OCI-LY3 (cell line): ENCODE data around the gene PDX1.
"Not testable (repeated sequence)": the region's sequence is repeated elsewhere in the genome, so short reads cannot be mapped to it uniquely, and the experiment has no call there.

Experiments used
- H2AFZ ChIP-seq: fragments of 200-600, 300-600 bp; shearing (Covaris generic); 2 replicates; pipeline ENCODE4 v1.6.0; 2014; ENCODE audit warnings: antibody characterized with exemption, low read depth, low read length
- H3K27ac ChIP-seq: fragments of 200-600, 300-600 bp; sonication (generic); 2 replicates; pipeline ENCODE4 v1.5.1; 2014; ENCODE audit warnings: mild to moderate bottlenecking, low read length, moderate library complexity, mixed read lengths
- H3K27me3 ChIP-seq: fragments of 200-600, 300-600 bp; sonication (generic); 2 replicates; pipeline ENCODE4 v1.6.1; 2014; ENCODE audit warnings: low read depth, low read length, mixed read lengths
- H3K36me3 ChIP-seq: fragments of 200-600, 300-600 bp; sonication (generic); replicated peaks from 2 replicates; pipeline ENCODE3; 2014; ENCODE audit warnings: low read depth, low read length, mixed read lengths
- H3K4me1 ChIP-seq: fragments of 300-600, 200-600 bp; sonication (generic); 2 replicates; pipeline ENCODE4 v1.6.1; 2014; ENCODE audit warnings: low read length, mixed read lengths
- H3K4me2 ChIP-seq: fragments of 200-600, 300-600 bp; sonication (generic); 2 replicates; pipeline ENCODE4 v1.6.1; 2014; ENCODE audit warnings: low read length, mixed read lengths
- H3K4me3 ChIP-seq: fragments of 300-600, 200-600 bp; sonication (generic); 2 replicates; pipeline ENCODE4 v1.5.1; 2014; ENCODE audit warnings: antibody characterized with exemption, mild to moderate bottlenecking, low read length, moderate library complexity
- H3K79me2 ChIP-seq: fragments of 300-600, 200-600 bp; shearing (Covaris generic); 2 replicates; pipeline ENCODE4 v1.6.1; 2014; ENCODE audit warnings: mild to moderate bottlenecking, low read length, mixed read lengths
- H3K9ac ChIP-seq: fragments of 300-600, 200-600 bp; shearing (Covaris generic); 2 replicates; pipeline ENCODE4 v1.6.0; 2014; ENCODE audit warnings: mild to moderate bottlenecking, low read length, moderate library complexity
- H3K9me3 ChIP-seq: fragments of 200-600, 300-600 bp; shearing (Covaris generic); 2 replicates; pipeline ENCODE4 v1.6.1; 2014; ENCODE audit warnings: low read length, mixed read lengths; ENCODE audit not compliant: insufficient read depth
- H4K20me1 ChIP-seq: fragments of 200-600, 300-600 bp; sonication (generic); 2 replicates; pipeline ENCODE4 v1.6.1; 2016; ENCODE audit warnings: low read length, mixed read lengths; ENCODE audit not compliant: insufficient read depth
- EZH2phosphoT487 ChIP-seq: fragments of 200-600 bp; shearing (Covaris generic); IDR thresholded peaks from 2 replicates; pipeline ENCODE4 v1.6.1; 2018; ENCODE audit warnings: antibody characterized with exemption, mixed run types, low read depth
- TF ChIP-seq, protein P1 (sequence below): fragments of 200-600, 300-600 bp; sonication (generic); IDR thresholded peaks from 2 replicates; pipeline ENCODE4 v1.5.1; 2014; ENCODE audit warnings: antibody characterized with exemption, low read length, low read depth

The PDX1 gene

DNA sequence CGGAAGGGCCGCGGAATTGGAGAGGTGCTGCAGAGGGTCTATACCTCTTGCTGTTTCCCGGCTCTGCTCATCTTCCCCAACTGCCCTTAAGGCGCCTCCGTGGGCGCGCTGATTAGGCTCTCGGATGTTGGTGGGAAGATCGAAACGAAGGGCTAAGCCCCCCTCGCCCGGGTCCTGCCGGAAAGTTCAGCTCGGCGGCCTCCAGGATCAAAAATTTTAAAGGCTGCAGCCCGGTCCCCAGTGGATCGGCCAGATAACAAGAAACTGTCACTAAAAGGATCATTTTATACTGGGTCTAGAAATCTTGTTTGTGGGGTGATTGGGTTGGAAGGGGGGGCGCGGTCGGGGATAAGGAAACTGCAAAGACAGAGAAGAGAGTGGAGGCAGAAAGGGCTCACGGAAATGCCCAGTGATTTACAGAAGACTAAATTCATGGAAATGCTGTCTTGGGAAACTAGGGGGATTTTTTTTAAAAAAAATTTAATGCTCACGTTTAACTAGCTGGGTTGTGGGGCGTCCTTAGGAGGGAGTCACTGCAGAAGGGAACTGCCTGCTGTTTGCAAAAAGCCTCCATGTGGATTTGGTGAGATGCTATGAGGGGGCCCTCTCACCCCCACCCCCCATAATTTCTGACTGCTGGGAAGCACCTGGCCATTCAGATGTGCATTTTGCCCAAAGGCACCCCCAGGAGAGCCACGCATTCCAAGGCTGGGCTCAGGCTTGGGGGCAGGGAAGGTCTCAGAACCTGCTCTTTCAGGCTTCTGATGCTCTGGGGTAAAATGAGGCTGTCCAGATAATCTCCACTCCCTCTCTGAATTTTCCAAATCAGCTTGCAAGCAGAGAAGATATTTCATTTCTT lies 41.7 kb downstream of the PDX1 start:
- Histone ChIP-seq H3K27me3 (no peaks in the 10 kb centered on the region), H2AFZ (peak overlapping the region; percentile 79; the same call in 1 of the 2 replicates), H3K9me3 (no peaks in the 10 kb centered on the region), H4K20me1 (no peaks in the 10 kb centered on the region), H3K9ac (0 out of 2 replicates have a peak overlapping the region, but pooled peaks have one; percentile 49), H3K36me3 (no peaks in the 10 kb centered on the region), H3K4me1 (no peaks in the 10 kb centered on the region), H3K27ac (no peak overlapping the region), H3K79me2 (no peaks in the 10 kb centered on the region), H3K4me2 (peak overlapping the region; percentile 95), H3K4me3 (peak overlapping the region; percentile 86)
- TF ChIP-seq, protein P1, sequence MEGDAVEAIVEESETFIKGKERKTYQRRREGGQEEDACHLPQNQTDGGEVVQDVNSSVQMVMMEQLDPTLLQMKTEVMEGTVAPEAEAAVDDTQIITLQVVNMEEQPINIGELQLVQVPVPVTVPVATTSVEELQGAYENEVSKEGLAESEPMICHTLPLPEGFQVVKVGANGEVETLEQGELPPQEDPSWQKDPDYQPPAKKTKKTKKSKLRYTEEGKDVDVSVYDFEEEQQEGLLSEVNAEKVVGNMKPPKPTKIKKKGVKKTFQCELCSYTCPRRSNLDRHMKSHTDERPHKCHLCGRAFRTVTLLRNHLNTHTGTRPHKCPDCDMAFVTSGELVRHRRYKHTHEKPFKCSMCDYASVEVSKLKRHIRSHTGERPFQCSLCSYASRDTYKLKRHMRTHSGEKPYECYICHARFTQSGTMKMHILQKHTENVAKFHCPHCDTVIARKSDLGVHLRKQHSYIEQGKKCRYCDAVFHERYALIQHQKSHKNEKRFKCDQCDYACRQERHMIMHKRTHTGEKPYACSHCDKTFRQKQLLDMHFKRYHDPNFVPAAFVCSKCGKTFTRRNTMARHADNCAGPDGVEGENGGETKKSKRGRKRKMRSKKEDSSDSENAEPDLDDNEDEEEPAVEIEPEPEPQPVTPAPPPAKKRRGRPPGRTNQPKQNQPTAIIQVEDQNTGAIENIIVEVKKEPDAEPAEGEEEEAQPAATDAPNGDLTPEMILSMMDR = no peak
- TF ChIP-seq EZH2phosphoT487 = no peak

DNA sequence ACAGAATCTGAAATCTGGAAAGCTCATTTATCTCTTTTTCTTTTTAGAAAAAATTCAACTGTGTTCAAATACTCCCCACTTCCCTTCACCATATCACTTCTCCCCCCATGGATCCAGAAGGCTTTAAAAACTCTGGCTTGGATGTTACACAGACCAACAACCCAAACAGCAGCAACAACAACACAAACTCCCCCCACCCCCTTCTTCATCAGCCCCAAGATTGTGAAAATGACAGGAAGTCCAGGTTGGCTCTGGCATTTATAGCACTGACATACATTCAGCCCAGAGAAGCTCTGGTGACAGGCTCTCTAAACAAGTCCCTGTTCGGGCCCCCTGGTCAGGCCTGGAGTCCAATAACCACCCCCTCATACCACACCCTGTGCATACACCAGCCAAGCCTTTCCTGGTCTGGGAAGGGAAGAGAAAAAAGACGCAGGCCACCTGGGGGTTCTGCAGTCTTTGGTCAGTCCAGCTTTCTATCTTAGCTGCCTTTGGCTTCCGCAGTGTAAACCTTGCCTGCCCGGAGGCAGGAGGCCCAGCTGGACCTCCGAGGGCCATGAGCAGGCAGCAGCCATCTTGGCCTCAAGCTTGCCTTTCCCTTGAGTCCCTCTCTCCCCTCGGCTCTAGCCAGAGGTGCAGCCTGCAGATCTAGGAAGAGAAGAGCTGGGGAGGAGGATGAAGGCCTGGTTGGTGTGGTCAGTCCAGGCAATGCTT lies 42.5 kb downstream of the PDX1 start:
- Histone ChIP-seq H3K9me3 (no peaks in the 10 kb centered on the region), H3K27me3 (no peaks in the 10 kb centered on the region), H4K20me1 (no peaks in the 10 kb centered on the region), H3K27ac (no peak overlapping the region), H3K9ac (no peak overlapping the region), H3K36me3 (no peaks in the 10 kb centered on the region), H3K4me2 (no peak overlapping the region), H3K79me2 (no peaks in the 10 kb centered on the region), H3K4me1 (no peaks in the 10 kb centered on the region), H3K4me3 (no peak overlapping the region), H2AFZ (no peak overlapping the region)
- TF ChIP-seq EZH2phosphoT487 = no peak
- TF ChIP-seq, protein P1 = no peak

DNA sequence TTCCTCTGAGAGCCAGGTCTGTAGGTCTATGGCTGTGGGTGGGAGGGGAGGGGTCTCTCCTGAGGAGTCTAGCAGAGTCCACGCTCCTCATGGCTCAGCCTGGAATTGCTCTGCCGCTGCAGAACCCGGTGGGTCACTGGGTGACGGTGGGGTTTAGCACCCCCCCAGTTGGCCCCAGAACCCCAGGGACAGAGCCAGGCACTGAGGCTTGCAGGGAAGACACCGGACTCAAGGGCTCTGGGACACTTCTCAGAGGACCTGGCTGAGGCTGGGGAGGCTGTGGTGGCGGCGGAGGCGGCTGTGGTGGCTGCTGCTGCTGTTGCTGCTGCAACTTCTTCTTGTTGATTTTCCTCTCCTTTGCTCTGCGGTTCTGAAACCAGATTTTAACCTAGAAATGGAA lies 43.2 kb downstream of the PDX1 start:
- H3K79me2 ChIP-seq = no peaks in the 10 kb centered on the region
- no peak overlapping the region for H3K9ac ChIP-seq
- H4K20me1 ChIP-seq = no peaks in the 10 kb centered on the region
- H3K27ac ChIP-seq = no peak overlapping the region
- TF ChIP-seq, protein P1 = no peak
- TF ChIP-seq EZH2phosphoT487 = no peak
- no peaks in the 10 kb centered on the region for H3K27me3 ChIP-seq
- no peak overlapping the region for H2AFZ ChIP-seq
- H3K9me3 ChIP-seq = no peaks in the 10 kb centered on the region
- no peaks in the 10 kb centered on the region for H3K36me3 ChIP-seq
- H3K4me2 ChIP-seq = no peak overlapping the region
- H3K4me1 ChIP-seq = no peaks in the 10 kb centered on the region
- no peak overlapping the region for H3K4me3 ChIP-seq

DNA sequence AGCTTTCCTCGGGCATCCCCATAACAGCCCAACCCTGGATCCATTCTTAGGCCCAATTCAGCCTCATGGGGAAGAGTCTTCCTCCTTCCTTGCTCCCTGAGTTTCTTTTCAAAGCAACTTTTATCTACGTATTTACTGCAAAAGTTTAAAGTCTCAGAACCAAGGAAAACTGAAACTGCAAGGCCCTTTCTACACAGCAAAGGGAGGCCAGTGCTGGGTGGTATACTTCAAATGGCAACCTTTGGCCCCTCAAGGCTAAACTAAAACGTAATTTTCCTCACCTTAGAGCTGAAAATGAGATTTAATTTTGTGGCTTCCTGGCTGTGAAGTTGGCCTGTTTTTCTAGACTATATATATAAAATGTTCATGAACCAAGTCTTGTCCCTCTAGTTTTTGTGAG lies 43.7 kb downstream of the PDX1 start:
- Histone ChIP-seq H3K4me3 (no peak overlapping the region), H2AFZ (no peak overlapping the region), H3K79me2 (no peaks in the 10 kb centered on the region), H3K9me3 (no peaks in the 10 kb centered on the region), H3K27me3 (no peaks in the 10 kb centered on the region), H3K4me1 (no peaks in the 10 kb centered on the region), H4K20me1 (no peaks in the 10 kb centered on the region), H3K4me2 (no peak overlapping the region), H3K9ac (no peak overlapping the region), H3K27ac (no peak overlapping the region), H3K36me3 (no peaks in the 10 kb centered on the region)
- no peak for TF ChIP-seq EZH2phosphoT487
- TF ChIP-seq, protein P1 = no peak

DNA sequence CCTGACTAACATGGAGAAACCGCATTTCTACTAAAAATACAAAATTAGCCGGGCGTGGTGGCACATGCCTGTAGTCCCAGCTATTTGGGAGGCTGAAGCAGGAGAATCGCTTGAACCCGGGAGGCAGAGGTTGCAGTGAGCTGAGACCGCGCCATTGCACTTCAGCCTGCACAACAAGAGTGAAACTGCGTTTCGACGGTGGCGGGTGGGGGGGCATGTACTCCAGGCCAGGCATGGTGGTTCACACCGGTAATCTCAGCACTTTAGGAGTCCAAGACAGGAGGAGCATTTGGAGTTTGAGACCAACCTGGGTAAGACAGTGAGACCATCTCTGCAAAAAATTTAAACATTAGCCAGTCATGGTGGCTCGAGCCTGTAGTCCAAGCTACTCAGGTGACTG lies 44.4 kb downstream of the PDX1 start:
- H4K20me1 ChIP-seq, H2AFZ ChIP-seq, H3K9ac ChIP-seq, H3K36me3 ChIP-seq, H3K79me2 ChIP-seq, H3K27ac ChIP-seq, H3K9me3 ChIP-seq, H3K27me3 ChIP-seq, H3K4me1 ChIP-seq, H3K4me2 ChIP-seq, H3K4me3 ChIP-seq: not testable (repeated sequence)
